Measurements from ENCODE around the gene RASA3.

- TF ChIP-seq GATA2 (IDR thresholded peaks at IDR 0.05; ENCODE audit: low read depth, low read length) (no peak), GATA3 (IDR thresholded peaks at IDR 0.05; ENCODE audit: low read depth, low read length) (no peak)
These were observed 161.5 kb downstream of the RASA3 start for GRCh38 chr13:113970810-113971470.
